HG03432 (cell line): Measurements from ENCODE around the gene PFKFB3.
"Not testable (repeated sequence)": the region's sequence is repeated elsewhere in the genome, so short reads cannot be mapped to it uniquely, and the experiment has no call there.

Experiments used
- ATAC-seq: cut with Tn5 transposase; IDR thresholded peaks from one replicate; pipeline ENCODE4 v1.9.1; 2021; ENCODE audit warnings: mild to moderate bottlenecking, moderate library complexity; ENCODE audit not compliant: unreplicated experiment

PFKFB3 gene

DNA sequence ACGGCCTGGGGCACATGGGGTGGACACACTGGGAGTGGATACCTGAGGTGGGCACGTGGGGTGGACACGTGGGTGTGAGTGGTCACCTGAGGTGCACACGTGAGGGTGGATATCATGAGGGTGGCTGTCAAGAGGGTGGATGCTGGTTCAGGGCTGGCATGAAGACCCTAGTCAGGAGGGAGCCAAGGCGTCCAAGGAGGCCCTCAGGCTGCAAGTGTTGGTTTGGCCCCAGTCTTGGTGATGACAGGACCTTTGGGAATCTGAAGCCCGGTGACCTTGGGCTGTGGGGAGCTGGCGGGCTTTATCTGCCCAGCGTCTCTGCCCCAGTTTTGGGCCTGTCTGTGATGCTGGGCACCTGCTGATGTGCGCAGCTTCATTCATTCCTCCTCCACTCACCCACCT is 24.9 kb upstream of the PFKFB3 start:
- no peak for ATAC-seq

DNA sequence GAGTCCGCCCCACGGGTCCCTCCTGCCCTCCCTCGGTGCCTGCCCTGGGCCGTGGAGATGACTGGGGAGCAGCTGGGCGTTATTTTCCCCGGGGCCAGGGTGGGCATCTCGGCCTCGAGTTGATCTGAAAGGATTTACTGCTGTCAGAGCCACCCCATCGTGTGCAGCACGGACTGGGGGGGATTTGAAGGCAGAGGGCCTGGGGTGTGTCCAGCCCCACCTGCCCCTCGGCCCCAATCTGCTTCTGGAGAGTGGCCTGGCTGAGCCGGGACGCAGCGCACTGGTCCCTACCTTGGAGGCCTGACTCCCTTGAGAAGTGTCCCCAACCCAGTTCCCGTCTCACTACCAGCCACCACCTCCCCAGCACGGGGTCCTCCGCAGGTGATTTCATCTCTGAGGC is 24.2 kb upstream of the PFKFB3 start:
- ATAC-seq, result no peak

DNA sequence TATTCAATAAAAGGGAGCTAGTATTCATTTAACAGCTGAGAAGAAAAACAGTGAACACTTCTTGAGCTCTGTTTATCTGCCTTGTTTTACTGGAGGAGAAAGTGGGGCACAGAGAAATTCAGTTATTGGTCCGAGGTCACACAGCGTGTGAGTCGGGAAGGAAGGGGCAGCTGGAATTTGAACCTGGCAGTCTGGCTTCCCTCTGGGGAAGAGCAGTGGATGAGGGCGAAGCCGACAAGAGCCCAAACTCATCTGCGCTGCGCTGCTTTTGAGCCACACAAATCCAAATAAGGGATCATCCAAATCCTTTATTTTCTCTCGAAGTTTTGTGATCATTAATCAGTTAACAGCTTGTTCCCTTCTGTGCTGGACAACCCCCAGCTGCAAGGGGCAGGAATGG is 23.7 kb upstream of the PFKFB3 start:
- no peak for ATAC-seq

DNA sequence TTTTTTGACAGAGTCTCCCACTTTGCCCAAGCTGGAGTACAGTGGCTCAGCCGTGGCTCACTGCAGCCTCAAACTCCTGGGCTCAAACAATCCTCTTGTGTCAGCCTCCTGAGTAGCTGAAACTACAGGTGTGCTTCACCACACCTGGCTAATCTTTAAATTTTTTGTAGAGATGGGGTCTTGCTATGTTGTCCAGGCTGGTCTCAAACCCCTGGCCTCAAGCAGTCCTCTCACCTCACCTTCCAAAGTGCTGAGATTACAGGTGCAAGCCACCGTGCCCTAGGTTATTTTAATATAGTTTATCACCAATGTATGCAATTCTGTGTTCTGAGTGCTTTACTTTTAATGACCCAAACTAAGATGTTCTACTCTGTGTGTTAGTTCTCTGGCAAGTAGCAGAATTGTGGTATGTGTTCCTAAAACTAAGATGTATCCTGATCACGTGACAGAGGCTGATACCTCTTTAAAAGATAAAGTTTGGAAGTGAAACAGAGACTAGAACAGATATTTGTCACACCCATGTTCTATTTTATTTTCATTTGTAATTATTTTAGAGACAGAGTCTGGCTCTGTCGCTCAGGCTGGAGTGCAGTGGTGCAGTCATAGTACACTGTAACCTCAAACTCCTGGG is 22.1 kb upstream of the PFKFB3 start:
- ATAC-seq, result no peak

DNA sequence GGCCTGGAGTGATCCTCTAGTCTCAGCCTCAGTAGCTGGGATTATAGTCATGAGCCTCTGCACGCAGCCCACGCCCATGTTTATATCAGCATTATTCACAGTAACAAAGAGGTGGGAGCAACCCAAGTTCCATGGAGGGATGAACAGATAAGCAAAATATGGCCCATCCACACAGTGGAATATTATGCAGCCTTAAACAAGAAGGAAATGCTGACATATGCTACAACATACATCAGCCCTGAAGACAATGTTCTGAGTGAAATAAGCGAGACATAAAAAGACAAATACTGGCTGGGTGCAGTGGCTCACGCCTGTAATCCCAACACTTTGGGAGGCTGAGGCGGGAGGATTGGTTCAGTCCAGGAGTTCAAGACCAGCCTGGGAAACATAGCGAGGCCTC is 21.5 kb upstream of the PFKFB3 start:
- ATAC-seq, result no peak

DNA sequence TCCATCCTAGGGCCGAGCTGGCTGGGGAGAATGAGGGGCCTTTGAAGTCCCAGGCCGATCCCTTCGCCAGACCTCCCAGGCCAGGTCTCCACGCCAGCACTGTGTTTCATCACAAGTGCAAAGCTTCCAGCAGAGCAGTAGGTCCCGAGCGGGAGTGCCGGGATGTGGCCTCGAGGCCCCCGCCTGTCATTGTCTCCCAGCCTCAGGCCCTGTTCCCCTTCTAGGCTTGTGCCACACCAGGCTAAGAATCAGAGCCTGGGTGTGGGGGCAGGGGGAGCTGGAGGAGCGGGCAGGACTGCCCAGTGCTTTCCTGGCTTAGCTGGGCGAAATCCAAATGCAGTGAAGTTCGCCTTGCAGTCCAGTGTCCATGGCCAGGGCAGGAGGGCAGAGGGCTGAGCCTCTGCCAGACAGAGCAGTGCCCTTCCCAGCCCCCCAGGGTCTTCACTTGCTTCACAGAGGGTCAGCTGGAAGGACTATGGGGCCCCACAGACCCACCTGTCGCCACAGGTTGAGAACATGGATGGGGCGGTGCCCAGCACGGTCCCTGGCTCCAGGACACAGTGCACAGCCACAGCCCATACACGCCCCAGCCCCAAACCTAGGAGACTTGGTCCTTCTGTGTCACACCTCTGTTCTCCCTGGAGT is 20.2 kb upstream of the PFKFB3 start:
- no peak for ATAC-seq

DNA sequence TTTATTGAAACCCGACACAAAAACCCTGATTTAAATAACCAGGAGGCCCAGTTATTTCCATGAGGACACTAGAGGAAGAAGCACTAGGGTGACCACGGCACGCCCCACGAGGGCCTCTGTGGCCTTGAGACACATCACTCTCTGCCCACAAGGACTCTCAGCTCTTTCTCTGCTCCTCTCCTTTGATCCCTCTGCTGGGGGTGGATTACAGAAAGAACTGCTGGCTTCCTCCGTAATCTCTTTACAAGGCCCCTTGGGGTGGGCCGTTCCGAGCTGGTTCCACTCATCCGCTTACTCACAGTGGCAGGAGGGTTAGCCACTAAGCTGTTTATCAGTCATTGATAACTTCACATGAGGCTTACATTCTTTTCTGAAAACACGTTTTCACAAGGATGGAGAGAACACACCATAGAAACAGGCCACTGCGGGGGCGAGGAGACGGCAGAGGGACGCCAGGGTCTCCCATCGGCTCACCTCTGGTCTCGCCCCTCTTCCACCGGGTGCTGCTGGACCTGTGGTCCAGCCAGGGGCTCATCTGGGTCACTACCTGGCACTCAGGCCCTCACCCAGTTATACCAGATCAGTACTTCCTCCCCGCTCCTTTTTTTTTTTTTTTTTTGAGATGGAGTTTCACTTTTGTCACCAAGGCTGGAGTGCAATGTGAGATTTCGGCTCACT is 17.6 kb upstream of the PFKFB3 start:
- no peak for ATAC-seq

DNA sequence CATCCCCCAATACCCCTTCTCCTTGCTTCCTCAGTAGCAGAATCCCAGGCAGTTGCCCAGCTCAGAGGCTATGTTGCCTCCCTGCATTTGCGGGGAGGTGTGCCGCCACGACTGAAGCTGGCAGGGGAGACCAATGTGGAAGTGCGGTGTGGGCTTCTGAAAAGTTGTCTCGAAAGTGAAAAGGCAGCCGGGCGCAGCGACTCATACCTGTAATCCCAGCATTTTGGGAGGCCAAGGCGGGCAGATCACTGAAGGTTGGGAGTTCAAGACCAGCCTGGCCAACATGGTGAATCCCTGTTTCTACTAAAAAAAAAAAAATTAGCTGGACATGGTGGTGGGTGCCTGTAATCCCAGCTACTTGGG is 15.9 kb upstream of the PFKFB3 start:
- ATAC-seq, result no peak

DNA sequence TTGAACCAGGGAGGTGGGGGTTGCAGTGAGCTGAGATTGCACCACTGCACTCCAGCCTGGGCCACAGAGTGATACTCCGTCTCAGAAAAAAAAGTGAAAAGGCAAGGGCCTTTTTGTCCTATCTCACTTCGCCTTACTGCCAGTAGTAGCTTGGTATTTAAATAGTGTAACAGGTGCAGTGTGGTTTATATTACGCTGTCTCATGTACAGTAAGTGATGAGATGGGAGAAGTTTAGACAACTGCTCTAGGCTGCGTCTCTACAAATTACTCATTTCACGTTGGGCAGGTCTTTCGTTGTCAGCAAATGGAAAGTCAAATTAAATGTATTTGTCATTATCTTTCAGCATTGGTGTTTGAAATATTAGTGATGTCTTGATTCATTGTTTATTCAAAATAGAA is 15.5 kb upstream of the PFKFB3 start:
- ATAC-seq, result peak; percentile 56

DNA sequence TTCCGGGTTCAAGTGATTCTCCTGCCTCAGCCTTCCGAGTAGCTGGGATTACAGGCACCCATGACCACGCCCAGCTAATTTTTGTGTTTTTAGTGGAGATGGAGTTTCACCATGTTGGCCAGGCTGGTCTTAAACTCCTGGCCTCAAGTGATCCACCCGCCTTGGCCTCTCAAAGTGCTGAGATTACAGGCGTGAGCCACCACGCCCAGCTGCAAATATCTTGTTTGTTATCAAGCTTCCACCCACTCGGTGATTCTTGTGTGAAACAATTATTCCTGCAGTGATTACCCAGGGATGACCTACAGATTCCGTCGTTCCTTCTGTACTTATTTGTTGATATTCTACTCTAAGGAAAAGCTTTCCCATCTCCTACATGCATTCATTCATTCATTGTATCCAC is 12.7 kb upstream of the PFKFB3 start:
- not testable (repeated sequence) for ATAC-seq

DNA sequence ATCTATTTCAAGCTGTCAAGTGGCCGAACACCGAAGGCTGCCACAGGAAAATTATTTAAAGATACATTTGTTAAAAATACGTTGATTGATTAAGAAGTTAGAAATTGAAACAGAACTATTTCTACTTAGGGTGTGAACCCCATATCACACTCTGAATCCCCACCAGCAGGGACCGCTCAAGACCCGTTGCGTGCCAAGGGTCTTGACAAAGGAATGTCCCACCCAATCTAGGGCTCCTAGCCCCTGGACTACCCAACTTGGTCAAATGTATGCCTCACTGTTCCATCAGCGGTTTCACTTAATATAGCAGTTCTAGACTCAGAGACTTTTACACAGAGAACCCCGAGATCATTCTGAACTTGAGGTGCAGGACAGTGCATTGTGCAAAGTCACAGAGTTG is 11.6 kb upstream of the PFKFB3 start:
- ATAC-seq, result no peak

DNA sequence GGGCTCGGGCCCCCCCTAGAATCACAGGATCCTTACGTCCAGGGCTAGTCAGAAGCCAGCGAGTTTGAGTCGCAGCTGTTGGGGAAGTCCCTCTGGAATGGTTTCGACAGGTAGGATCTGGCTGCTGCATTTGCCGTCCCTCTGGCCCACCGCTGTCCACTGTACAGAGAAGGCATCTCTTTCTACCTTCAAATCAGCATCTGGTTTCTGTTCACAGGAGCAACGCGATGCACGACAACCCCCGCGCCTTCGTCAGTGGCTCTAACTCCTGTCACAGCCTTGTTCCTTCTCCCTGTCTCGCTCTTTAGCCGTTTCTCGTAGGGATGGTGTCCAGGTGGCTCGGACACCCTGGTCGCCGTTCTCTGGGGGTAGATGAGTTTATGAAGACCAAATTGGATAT is 11.2 kb upstream of the PFKFB3 start:
- no peak for ATAC-seq

DNA sequence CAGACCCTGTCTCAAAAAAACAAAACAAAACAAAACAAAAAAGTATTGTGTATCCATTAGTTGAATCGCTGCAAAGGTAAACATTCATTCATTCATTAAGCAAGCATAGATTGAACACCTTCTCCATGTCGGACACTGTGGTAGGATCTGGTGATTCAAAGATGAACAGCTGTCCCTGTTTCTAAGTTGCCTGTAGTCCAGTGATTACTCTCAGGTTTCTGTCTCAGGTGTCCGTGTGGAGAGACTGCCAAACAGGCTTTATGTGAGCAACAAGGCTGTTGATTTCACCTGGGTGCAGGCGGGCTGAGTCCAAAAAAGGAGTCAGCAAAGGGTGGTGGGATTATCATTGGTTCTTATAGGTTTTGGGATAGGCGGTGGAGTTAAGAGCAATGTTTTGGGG is 9.4 kb upstream of the PFKFB3 start:
- ATAC-seq, result not testable (repeated sequence)

DNA sequence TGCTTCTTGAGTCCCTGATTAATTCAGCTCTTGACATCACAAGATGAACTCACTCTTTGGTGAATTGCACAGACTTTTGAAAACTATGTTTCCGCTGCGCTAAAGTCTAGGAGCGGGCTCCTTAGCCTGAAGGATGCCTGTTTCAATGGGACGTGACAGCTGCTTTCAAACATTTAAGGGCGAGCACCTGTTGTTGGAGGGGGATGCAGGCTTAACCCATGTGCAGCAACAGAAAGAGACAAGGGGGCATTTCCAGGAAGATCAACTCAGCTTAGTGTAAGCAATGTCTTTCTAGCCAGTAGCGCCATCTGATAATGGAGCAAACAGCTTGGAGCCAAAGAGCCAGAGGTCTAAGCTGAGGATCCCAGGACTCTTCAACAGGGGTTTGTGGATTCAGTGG is 8.4 kb upstream of the PFKFB3 start:
- ATAC-seq, result no peak

DNA sequence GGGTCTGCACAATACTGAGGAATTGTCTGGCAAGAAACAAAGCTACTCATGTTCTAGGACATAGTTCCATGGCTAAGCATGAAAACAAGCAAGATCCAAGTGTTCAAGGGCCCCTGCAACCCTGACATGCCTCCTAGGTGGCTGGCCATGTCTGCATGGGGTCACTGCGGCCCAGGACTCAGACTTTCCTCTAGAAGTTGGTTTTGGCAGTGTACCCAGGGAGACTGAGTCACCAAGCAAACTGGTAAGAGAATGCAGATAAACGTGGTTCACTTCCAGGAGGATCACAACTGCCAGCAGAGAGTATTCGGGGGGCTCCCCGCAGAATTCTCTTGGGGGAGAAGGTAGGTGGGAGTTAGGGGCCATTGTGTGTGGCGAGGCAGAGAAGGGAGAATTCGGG is 7.4 kb upstream of the PFKFB3 start:
- no peak for ATAC-seq

DNA sequence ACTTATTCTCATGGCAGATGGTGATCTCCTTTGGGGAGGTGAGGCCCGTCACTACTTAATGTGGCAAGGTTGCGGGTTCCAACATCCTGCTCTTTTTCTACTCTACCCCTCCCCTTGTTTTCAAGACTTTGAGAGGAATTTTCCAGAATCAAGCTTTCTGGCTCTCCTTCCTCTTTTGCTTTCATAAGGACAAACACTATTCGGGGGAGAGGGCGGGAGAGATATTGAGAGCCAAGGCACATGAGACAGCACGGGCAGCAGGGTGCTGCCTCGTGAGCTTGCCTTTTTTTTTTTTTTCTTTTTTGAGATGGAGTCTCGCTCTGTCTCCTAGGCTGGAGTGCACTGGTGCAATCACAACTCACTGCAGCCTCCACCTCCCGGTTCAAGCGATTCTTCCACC is 6.9 kb upstream of the PFKFB3 start:
- no peak for ATAC-seq

DNA sequence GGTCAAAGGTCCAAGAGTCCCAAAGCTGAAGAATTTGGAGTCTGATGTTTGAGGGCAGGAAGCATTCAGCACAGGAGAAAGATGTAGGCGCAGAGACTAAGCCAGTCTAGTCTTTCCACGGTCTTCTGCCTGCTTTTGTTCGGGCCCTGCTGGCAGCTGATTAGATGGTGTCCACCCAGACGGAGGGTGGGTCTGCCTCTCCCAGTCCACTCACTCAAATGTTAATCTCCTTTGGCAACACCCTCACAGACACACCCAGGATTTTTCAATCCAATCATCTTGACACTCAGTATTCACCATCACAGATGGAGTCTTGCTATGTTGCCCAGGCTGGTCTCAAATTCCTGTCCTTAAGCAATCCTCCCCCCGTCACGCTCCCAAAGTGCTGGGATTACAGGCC is 6.2 kb upstream of the PFKFB3 start:
- ATAC-seq, result not testable (repeated sequence)

DNA sequence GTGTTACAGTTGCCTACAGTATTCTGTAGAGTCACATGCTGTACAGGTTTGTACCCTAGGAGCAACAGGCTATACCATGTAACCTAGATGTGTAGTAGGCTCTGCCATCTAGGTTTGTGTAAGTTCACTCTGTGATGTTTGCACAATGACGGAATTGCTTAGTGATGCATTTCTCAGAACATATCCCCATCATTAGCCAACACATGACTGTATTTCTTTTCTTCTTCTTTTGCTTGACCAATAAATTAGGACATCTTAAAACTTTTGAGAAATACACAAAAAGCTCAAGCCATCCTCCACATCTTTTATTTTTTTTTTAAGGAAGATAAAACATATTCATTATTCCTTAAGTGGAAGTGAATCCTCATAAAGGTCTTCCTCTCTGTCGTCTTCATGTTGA is 5.4 kb upstream of the PFKFB3 start:
- ATAC-seq, result no peak

DNA sequence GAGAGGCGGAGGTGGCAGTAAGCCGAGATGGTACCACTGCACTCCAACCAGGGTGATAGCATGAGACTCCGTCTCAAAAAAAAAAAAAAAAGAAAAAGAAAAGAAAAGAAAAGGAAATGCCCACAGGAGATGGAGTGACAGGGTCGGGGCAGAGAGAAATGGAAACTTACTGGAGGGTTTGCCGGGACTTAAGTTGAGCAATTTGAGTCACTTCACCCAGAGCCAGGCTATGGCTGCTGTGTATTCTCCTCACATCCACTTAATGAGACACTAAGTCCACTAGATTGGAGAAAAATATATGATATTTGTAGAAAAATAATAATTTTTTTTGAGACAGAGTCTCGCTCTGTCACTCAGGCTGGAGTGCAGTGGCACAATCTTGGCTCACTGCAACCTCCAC is 4.6 kb upstream of the PFKFB3 start:
- no peak for ATAC-seq

DNA sequence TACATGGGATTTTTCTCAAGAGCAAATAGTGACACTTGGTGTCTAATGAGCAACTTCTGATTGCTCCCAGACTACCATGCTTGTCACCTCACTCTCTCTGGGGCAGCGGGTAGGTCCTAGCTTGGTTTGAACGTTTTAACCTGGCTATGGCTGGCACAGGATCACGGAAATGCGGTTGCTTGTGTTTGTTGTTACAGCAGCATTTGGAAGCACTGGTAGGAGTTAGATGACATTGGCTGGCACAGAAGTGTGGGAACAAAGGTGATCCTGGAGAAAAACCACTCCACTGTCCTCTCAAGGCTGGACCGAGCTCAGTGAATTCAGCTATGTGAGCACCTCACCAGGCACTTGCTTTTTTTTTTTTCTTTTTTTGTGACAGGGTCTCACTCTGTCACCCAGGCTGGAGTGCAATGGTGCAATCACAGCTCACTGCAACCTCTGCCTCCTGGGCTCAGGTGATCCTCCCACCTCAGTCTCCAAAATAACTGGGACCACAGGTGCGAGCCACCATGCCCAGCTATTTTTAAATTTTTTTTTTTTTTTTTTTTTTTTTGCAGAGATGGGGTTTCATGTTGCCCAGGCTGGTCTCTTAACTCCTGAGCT is 3.5 kb upstream of the PFKFB3 start:
- ATAC-seq, result no peak

DNA sequence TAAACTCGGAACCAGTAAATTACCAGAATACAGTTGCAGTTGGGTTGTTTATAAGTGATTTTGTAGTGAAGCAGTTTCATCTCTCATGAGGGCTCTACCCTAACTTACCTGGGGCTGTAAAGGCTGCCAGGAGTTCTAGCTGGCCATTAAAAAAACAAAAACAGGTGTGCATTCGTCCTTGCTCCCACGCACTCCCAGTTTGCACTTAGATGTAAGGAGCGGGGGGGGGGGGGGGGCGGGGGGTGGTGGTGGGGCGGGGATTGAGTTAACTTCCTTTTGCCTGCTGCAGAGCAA is 2.3 kb upstream of the PFKFB3 start:
- no peak for ATAC-seq

DNA sequence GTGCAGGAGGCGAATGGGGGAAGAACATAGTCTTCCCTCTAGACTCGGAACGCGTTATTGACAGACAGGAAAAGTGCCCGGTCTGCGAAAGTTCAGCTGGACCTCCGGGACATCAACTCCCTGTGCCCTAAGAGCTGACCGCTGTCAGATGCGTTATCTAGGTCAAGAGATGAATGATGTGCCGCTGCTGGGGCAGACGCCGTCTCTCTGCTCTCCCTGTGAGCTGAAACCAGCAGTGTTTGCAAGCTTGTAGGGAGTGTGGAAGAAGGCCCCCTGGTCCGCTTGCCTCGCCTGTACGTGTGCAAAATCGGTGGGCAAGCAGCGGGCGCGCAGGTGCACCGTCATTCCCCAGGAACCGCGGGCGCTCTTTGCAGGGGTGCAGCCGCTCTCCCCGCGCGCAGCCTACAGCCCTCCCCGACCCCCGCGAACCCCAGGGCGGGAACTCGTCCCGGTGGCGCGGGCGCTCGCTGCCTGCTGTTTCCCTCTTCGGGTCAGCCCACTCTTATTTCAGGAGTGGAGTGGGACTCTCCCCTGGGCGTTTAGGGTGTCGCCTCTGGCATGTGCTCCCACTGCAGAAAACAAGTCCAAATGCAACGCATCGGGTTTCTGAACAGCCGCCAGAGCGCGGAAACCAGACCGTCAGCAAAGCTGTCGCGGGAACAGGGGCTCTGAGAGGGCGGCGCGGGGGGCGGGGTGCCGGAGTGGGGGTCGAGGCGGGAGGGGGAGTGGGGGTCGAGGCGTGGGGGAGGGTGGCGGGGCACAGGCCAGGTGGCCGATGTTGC is 1.8 kb upstream of the PFKFB3 start:
- no peak for ATAC-seq
